Keratinocyte (primary cell): Measurements from ENCODE around the gene GALNS. TPM values are rescaled to one million over a fixed set of nuclear protein-coding genes. Genes with fewer than 3 reads are reported as not detected.

Experiments used
- DNase-seq: peaks from one replicate; pipeline ENCODE4 v3.0.0-alpha.2; 2011; ENCODE audit warnings: low read depth, missing footprints, low spot score
- FAIRE-seq: peaks from 2 replicates; lab custom pipeline; 2011; peaks lifted over from hg19 to GRCh38; lab: Jason Lieb, UNC
- H2AFZ ChIP-seq: 2 replicates; pipeline ENCODE4 v1.6.0; 2012; ENCODE audit warnings: low read length, control low read depth, inconsistent platforms; ENCODE audit not compliant: control insufficient read depth
- H3K27ac ChIP-seq: 2 replicates; pipeline ENCODE4 v1.5.1; 2011; ENCODE audit warnings: low read length; ENCODE audit not compliant: control insufficient read depth, insufficient read depth
- H3K27me3 ChIP-seq: 3 replicates; pipeline ENCODE4 v1.6.0; 2011; ENCODE audit warnings: low read length; ENCODE audit not compliant: control insufficient read depth, insufficient read depth; ENCODE audit errors: extremely low read depth
- H3K36me3 ChIP-seq, 2 experiments: 2 replicates in 1 of 2; 3 replicates in 1 of 2; pipeline ENCODE4 v1.5.1; 2011; ENCODE audit warnings: low read length in 2 of 2, mild to moderate bottlenecking in 1 of 2; ENCODE audit not compliant: control insufficient read depth in 2 of 2, insufficient read depth in 2 of 2; ENCODE audit errors: extremely low read depth in 1 of 2
- H3K4me1 ChIP-seq: 3 replicates; pipeline ENCODE4 v1.5.1; 2011; ENCODE audit warnings: low read length; ENCODE audit not compliant: control insufficient read depth, insufficient read depth; ENCODE audit errors: extremely low read depth
- H3K4me2 ChIP-seq: 3 replicates; pipeline ENCODE4 v1.6.0; 2011; ENCODE audit warnings: low read depth, low read length; ENCODE audit not compliant: control insufficient read depth, insufficient read depth; ENCODE audit errors: extremely low read depth
- H3K4me3 ChIP-seq, 3 experiments: fragments of 200-600 bp in 1 of 3; sonication (generic) in 1 of 3; 2 replicates in 2 of 3; 3 replicates in 1 of 3; pipeline ENCODE4 v1.5.1; 2011 to 2016; ENCODE audit warnings: low read length in 3 of 3, mild to moderate bottlenecking in 3 of 3, control low read depth in 2 of 3, inconsistent platforms in 1 of 3, low read depth in 1 of 3, mixed read lengths in 1 of 3, mixed run types in 1 of 3, moderate library complexity in 1 of 3; ENCODE audit not compliant: control insufficient read depth in 2 of 3, insufficient read depth in 2 of 3; ENCODE audit errors: extremely low read depth in 1 of 3
- H3K79me2 ChIP-seq: 2 replicates; pipeline ENCODE4 v1.6.0; 2012; ENCODE audit warnings: low read length; ENCODE audit not compliant: control insufficient read depth, insufficient read depth
- H3K9ac ChIP-seq: 3 replicates; pipeline ENCODE4 v1.6.0; 2011; ENCODE audit warnings: low read length; ENCODE audit not compliant: control insufficient read depth, insufficient read depth; ENCODE audit errors: extremely low read depth
- H3K9me1 ChIP-seq: 3 replicates; pipeline ENCODE4 v1.6.0; 2011; ENCODE audit warnings: low read length; ENCODE audit not compliant: control insufficient read depth, insufficient read depth; ENCODE audit errors: extremely low read depth
- H3K9me3 ChIP-seq: 2 replicates; pipeline ENCODE4 v1.5.1; 2012; ENCODE audit warnings: low read depth, low read length; ENCODE audit not compliant: control insufficient read depth
- H4K20me1 ChIP-seq: 3 replicates; pipeline ENCODE4 v1.6.0; 2011; ENCODE audit warnings: low read length; ENCODE audit not compliant: control insufficient read depth, insufficient read depth; ENCODE audit errors: extremely low read depth
- CTCF ChIP-seq, 3 experiments: IDR thresholded peaks in 1 of 3; conservative IDR thresholded peaks in 1 of 3; optimal IDR thresholded peaks in 1 of 3; 2 replicates in 2 of 3; 3 replicates in 1 of 3; pipeline versions ENCODE3 to v1.5.1; 2011; ENCODE audit warnings: low read length in 3 of 3, mild to moderate bottlenecking in 3 of 3, moderate library complexity in 2 of 3, control low read depth in 1 of 3, inconsistent platforms in 1 of 3; ENCODE audit not compliant: insufficient read depth in 2 of 3; ENCODE audit errors: extremely low read depth in 1 of 3
- EZH2 ChIP-seq: IDR thresholded peaks from one replicate; pipeline ENCODE4 v1.6.1; 2012; ENCODE audit warnings: inconsistent platforms, mild to moderate bottlenecking, low read length, moderate library complexity
- dilution Hi-C: fragments of 300-500 bp; cut with MboI; formaldehyde crosslinking; loops from one replicate; pipeline ENCODE4 v1.7.0; 2020; ENCODE audit warnings: low sequenced_read_pairs; ENCODE audit not compliant: extremely low pct_ligation_motif_present
- polyA plus RNA-seq, 5 experiments: library from polyadenylated mRNA; depleted of rRNA in 3 of 5; stranded (reverse) in 3 of 5; stranded (forward) in 1 of 5; unstranded in 1 of 5; fragments of >200 nt; gene quantifications; 1 replicate in 1 of 5; 2 replicates in 3 of 5; 3 replicates in 1 of 5; pipeline versions ENCODE4 v1.2.1 to v1.2.3, GENCODE V29; 2011 to 2012; ENCODE audit warnings: missing spikeins in 2 of 5, low read depth in 1 of 5, low replicate concordance in 1 of 5

Gene GALNS
- polyA plus RNA-seq, 1 donor (not counting 4 experiments of a cell fraction or from before 2014, with no cell fraction given): 8.3 TPM

- H3K9me1 ChIP-seq: no peaks in the 10 kb centered on the region
- no peaks in the 10 kb centered on the region for H3K9me3 ChIP-seq
- dilution Hi-C loops: no loop called here
- H3K4me2 ChIP-seq: no peak overlapping the region
- no peaks in the 10 kb centered on the region for H3K79me2 ChIP-seq
- H3K4me3 ChIP-seq: no peak overlapping the region
- no peak for TF ChIP-seq EZH2
- TF ChIP-seq CTCF (optimal IDR thresholded peaks at IDR 0.05 in 1 of 3, IDR thresholded peaks at IDR 0.05 in 1 of 3, conservative IDR thresholded peaks at IDR 0.05 in 1 of 3; ENCODE audit: extremely low read depth in 1 of 3, insufficient read depth in 2 of 3, low read length in 3 of 3): peak in 2 of 3 experiments; percentile 43 to 46
- FAIRE-seq (no peak), DNase-seq (no peak)
- no peak overlapping the region for H2AFZ ChIP-seq
- no peak overlapping the region for H3K27ac ChIP-seq
- no peak overlapping the region for H3K9ac ChIP-seq
- H3K36me3 ChIP-seq: peaks cover 0 to 8% of the 10 kb centered on the region in 2 experiments
- no peaks in the 10 kb centered on the region for H4K20me1 ChIP-seq
- H3K4me1 ChIP-seq: no peaks in the 10 kb centered on the region
- H3K27me3 ChIP-seq: no peaks in the 10 kb centered on the region
Observed at GRCh38 chr16:88831838-88832237, 24.9 kb downstream of the GALNS start.

GRCh38 chr16:88830783-88831182 lies 26.0 kb downstream of the GALNS start:
- H4K20me1 ChIP-seq: no peaks in the 10 kb centered on the region
- H3K36me3 ChIP-seq: peaks cover 0 to 8% of the 10 kb centered on the region in 2 experiments
- TF ChIP-seq CTCF (optimal IDR thresholded peaks at IDR 0.05 in 1 of 3, IDR thresholded peaks at IDR 0.05 in 1 of 3, conservative IDR thresholded peaks at IDR 0.05 in 1 of 3; ENCODE audit: extremely low read depth in 1 of 3, insufficient read depth in 2 of 3, low read length in 3 of 3) (no peak), EZH2 (no peak)
- H3K9me1 ChIP-seq: no peaks in the 10 kb centered on the region
- no peak for DNase-seq
- peaks cover 1% of the 10 kb centered on the region for H3K4me1 ChIP-seq
- H3K27me3 ChIP-seq: no peaks in the 10 kb centered on the region
- no peak overlapping the region for H3K4me2 ChIP-seq
- dilution Hi-C loops: no loop called here
- H3K4me3 ChIP-seq: no peak overlapping the region
- no peak overlapping the region for H3K27ac ChIP-seq
- no peaks in the 10 kb centered on the region for H3K9me3 ChIP-seq
- FAIRE-seq: no peak
- no peak overlapping the region for H2AFZ ChIP-seq
- H3K9ac ChIP-seq: no peak overlapping the region
- H3K79me2 ChIP-seq: no peaks in the 10 kb centered on the region
